GM23338 (cell line): ENCODE data around the gene ACSM6. TPM values are rescaled to one million over a fixed set of nuclear protein-coding genes. Genes with fewer than 3 reads are reported as not detected.

Experiments used
- ATAC-seq: fragments of 200-7000 bp; cut with Tn5 transposase; 3 replicates; pipeline ENCODE4 v1.9.1; 2020
- DNase-seq: peaks from one replicate; pipeline ENCODE4 v3.0.0-alpha.2; 2015; ENCODE audit warnings: low spot score
- H2AFZ ChIP-seq: fragments of 200-600 bp; sonication (generic); 2 replicates; pipeline ENCODE4 v1.8.0; 2016; ENCODE audit warnings: antibody characterized with exemption, mild to moderate bottlenecking, moderate library complexity
- H3F3A ChIP-seq: fragments of 200-600 bp; sonication (generic); replicated peaks from 2 replicates; pipeline ENCODE4 v1.8.0; 2017; ENCODE audit warnings: antibody characterized with exemption, mixed run types, low read depth
- H3K27ac ChIP-seq: fragments of 200-600 bp; sonication (generic); 2 replicates; pipeline ENCODE4 v1.6.1; 2016; ENCODE audit warnings: low read depth
- H3K27me3 ChIP-seq: fragments of 200-600 bp; sonication (generic); 2 replicates; pipeline ENCODE4 v1.8.0; 2016; ENCODE audit warnings: mild to moderate bottlenecking, mixed run types, moderate library complexity; ENCODE audit not compliant: insufficient read depth
- H3K36me3 ChIP-seq: fragments of 200-600 bp; sonication (generic); 2 replicates; pipeline ENCODE4 v1.8.0; 2016; ENCODE audit warnings: mild to moderate bottlenecking; ENCODE audit not compliant: insufficient read depth
- H3K4me1 ChIP-seq: fragments of 200-600 bp; sonication (generic); 2 replicates; pipeline ENCODE4 v1.8.0; 2016; ENCODE audit warnings: mild to moderate bottlenecking, moderate library complexity; ENCODE audit not compliant: insufficient read depth
- H3K4me2 ChIP-seq: fragments of 200-600 bp; sonication (generic); 2 replicates; pipeline ENCODE4 v1.7.1; 2017; ENCODE audit warnings: mixed run types
- H3K4me3 ChIP-seq: fragments of 200-600 bp; sonication (generic); 2 replicates; pipeline ENCODE4 v1.6.1; 2016; ENCODE audit warnings: mixed run types
- H3K79me2 ChIP-seq: fragments of 200-600 bp; sonication (generic); replicated peaks from 2 replicates; pipeline ENCODE4 v1.8.0; 2017; ENCODE audit warnings: mild to moderate bottlenecking; ENCODE audit not compliant: insufficient read depth
- H3K9me2 ChIP-seq: fragments of 200-600 bp; sonication (generic); 2 replicates; pipeline ENCODE4 v1.8.0; 2017; ENCODE audit not compliant: insufficient read depth
- H4K20me1 ChIP-seq: fragments of 200-600 bp; sonication (generic); replicated peaks from 2 replicates; pipeline ENCODE4 v1.8.0; 2017; ENCODE audit warnings: mild to moderate bottlenecking; ENCODE audit not compliant: insufficient read depth
- H3K27ac Mint-ChIP-seq: 2 replicates; pipeline ENCODE4 v1.8.0; 2020; ENCODE audit warnings: inconsistent platforms, mild to moderate bottlenecking, moderate library complexity, mixed read lengths
- H3K27me3 Mint-ChIP-seq: 3 replicates; pipeline ENCODE4 v1.8.0; 2022; ENCODE audit warnings: low read depth, mild to moderate bottlenecking, moderate library complexity, mixed read lengths, inconsistent platforms; ENCODE audit not compliant: insufficient read depth, poor library complexity
- H3K36me3 Mint-ChIP-seq: 3 replicates; pipeline ENCODE4 v1.8.0; 2021; ENCODE audit warnings: low read depth, mild to moderate bottlenecking, inconsistent platforms, moderate library complexity, mixed read lengths
- H3K4me1 Mint-ChIP-seq: 3 replicates; pipeline ENCODE4 v1.8.0; 2020; ENCODE audit warnings: mild to moderate bottlenecking, inconsistent platforms, mixed read lengths
- H3K4me3 Mint-ChIP-seq: 3 replicates; pipeline ENCODE4 v1.8.0; 2021; ENCODE audit warnings: moderate library complexity, mild to moderate bottlenecking, inconsistent platforms, mixed read lengths
- H3K9me3 Mint-ChIP-seq: 3 replicates; pipeline ENCODE4 v1.8.0; 2020; ENCODE audit warnings: moderate library complexity, mild to moderate bottlenecking, inconsistent platforms, mixed read lengths
- EZH2phosphoT487 ChIP-seq: fragments of 200-600 bp; sonication (generic); IDR thresholded peaks from one replicate; pipeline ENCODE4 v1.8.1; 2018; ENCODE audit warnings: antibody characterized with exemption; ENCODE audit not compliant: unreplicated experiment
- JUNB ChIP-seq: IDR thresholded peaks from one replicate; pipeline ENCODE4 v1.6.1; 2016; ENCODE audit warnings: antibody characterized with exemption; ENCODE audit not compliant: unreplicated experiment
- POLR2AphosphoS5 ChIP-seq: IDR thresholded peaks from 2 replicates; pipeline ENCODE4 v1.6.1; 2016; ENCODE audit warnings: antibody characterized with exemption, low read depth
- ZNF331 ChIP-seq: fragments of 250-450 bp; sonication (Bioruptor Pico); IDR thresholded peaks from 2 replicates; pipeline ENCODE4 v1.5.0; 2020; ENCODE audit warnings: low read depth, mild to moderate bottlenecking, moderate library complexity
- polyA plus RNA-seq: library from polyadenylated mRNA; unstranded; fragments of >200 nt; fragmentation: Nextera tagmentation; extraction: Ambion mirVana; gene quantifications from 2 replicates; pipeline ENCODE4 v1.2.1, GENCODE V29; 2016
- total RNA-seq: library from RNA; depleted of rRNA; stranded (reverse); fragments of >200 nt; shearing (Covaris generic); gene quantifications from 2 replicates; pipeline ENCODE4 v1.2.3, GENCODE V29; 2014
- TF ChIP-seq, protein P1 (sequence below): fragments of 250-450 bp; sonication (Bioruptor Pico); IDR thresholded peaks from 2 replicates; pipeline ENCODE4 v1.5.0; 2020; ENCODE audit warnings: mild to moderate bottlenecking, moderate library complexity
- TF ChIP-seq, protein P2 (sequence below), 2 experiments: fragments of 200-600 bp in 1 of 2; sonication (generic) in 1 of 2; conservative IDR thresholded peaks; 2 replicates each; pipeline versions ENCODE4 v1.5.1 to v1.6.1; 2016 to 2017; ENCODE audit warnings: antibody characterized with exemption in 2 of 2, low read depth in 2 of 2, mild to moderate bottlenecking in 2 of 2, moderate library complexity in 1 of 2

The ACSM6 gene
- total and polyA plus RNA-seq, 2 experiments from 2014 or later = 0.65 TPM; not detected in 1

GRCh38 chr10:95242581-95243317, 48.7 kb downstream of the ACSM6 start:
- H3K36me3 ChIP-seq = peaks cover 45% of the 10 kb centered on the region

GRCh38 chr10:95243318-95243617, 49.2 kb downstream of the ACSM6 start:
- Histone ChIP-seq H3F3A (0 out of 2 replicates have a peak, but pooled peaks cover 22% of the 10 kb centered on the region), H3K27me3 (no peaks in the 10 kb centered on the region), H3K4me3 (no peak overlapping the region), H3K79me2 (peaks cover 23% of the 10 kb centered on the region), H2AFZ (no peak overlapping the region), H3K9me2 (no peaks in the 10 kb centered on the region), H4K20me1 (no peaks in the 10 kb centered on the region), H3K36me3 (peaks cover 40% of the 10 kb centered on the region), H3K4me1 (peaks cover 15% of the 10 kb centered on the region), H3K27ac (peak overlapping the region; percentile 54), H3K4me2 (no peak overlapping the region)
- Mint-ChIP-seq H3K36me3 (peaks cover 57% of the 10 kb centered on the region), H3K9me3 (peaks cover 10% of the 10 kb centered on the region), H3K4me1 (peaks cover 16% of the 10 kb centered on the region), H3K27me3 (peaks cover 9% of the 10 kb centered on the region), H3K27ac (peak overlapping the region; percentile 51), H3K4me3 (no peak overlapping the region)
- ATAC-seq = no peak
- no peak for DNase-seq
- TF ChIP-seq JUNB = no peak
- TF ChIP-seq, protein P1, sequence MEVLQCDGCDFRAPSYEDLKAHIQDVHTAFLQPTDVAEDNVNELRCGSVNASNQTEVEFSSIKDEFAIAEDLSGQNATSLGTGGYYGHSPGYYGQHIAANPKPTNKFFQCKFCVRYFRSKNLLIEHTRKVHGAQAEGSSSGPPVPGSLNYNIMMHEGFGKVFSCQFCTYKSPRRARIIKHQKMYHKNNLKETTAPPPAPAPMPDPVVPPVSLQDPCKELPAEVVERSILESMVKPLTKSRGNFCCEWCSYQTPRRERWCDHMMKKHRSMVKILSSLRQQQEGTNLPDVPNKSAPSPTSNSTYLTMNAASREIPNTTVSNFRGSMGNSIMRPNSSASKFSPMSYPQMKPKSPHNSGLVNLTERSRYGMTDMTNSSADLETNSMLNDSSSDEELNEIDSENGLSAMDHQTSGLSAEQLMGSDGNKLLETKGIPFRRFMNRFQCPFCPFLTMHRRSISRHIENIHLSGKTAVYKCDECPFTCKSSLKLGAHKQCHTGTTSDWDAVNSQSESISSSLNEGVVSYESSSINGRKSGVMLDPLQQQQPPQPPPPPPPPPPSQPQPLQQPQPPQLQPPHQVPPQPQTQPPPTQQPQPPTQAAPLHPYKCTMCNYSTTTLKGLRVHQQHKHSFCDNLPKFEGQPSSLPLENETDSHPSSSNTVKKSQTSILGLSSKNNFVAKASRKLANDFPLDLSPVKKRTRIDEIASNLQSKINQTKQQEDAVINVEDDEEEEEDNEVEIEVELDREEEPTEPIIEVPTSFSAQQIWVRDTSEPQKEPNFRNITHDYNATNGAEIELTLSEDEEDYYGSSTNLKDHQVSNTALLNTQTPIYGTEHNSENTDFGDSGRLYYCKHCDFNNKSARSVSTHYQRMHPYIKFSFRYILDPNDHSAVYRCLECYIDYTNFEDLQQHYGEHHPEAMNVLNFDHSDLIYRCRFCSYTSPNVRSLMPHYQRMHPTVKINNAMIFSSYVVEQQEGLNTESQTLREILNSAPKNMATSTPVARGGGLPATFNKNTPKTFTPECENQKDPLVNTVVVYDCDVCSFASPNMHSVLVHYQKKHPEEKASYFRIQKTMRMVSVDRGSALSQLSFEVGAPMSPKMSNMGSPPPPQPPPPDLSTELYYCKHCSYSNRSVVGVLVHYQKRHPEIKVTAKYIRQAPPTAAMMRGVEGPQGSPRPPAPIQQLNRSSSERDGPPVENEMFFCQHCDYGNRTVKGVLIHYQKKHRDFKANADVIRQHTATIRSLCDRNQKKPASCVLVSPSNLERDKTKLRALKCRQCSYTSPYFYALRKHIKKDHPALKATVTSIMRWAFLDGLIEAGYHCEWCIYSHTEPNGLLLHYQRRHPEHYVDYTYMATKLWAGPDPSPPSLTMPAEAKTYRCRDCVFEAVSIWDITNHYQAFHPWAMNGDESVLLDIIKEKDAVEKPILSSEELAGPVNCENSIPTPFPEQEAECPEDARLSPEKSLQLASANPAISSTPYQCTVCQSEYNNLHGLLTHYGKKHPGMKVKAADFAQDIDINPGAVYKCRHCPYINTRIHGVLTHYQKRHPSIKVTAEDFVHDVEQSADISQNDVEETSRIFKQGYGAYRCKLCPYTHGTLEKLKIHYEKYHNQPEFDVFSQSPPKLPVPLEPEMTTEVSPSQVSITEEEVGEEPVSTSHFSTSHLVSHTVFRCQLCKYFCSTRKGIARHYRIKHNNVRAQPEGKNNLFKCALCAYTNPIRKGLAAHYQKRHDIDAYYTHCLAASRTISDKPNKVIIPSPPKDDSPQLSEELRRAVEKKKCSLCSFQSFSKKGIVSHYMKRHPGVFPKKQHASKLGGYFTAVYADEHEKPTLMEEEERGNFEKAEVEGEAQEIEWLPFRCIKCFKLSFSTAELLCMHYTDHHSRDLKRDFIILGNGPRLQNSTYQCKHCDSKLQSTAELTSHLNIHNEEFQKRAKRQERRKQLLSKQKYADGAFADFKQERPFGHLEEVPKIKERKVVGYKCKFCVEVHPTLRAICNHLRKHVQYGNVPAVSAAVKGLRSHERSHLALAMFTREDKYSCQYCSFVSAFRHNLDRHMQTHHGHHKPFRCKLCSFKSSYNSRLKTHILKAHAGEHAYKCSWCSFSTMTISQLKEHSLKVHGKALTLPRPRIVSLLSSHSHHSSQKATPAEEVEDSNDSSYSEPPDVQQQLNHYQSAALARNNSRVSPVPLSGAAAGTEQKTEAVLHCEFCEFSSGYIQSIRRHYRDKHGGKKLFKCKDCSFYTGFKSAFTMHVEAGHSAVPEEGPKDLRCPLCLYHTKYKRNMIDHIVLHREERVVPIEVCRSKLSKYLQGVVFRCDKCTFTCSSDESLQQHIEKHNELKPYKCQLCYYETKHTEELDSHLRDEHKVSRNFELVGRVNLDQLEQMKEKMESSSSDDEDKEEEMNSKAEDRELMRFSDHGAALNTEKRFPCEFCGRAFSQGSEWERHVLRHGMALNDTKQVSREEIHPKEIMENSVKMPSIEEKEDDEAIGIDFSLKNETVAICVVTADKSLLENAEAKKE = no peak
- TF ChIP-seq, protein P2, sequence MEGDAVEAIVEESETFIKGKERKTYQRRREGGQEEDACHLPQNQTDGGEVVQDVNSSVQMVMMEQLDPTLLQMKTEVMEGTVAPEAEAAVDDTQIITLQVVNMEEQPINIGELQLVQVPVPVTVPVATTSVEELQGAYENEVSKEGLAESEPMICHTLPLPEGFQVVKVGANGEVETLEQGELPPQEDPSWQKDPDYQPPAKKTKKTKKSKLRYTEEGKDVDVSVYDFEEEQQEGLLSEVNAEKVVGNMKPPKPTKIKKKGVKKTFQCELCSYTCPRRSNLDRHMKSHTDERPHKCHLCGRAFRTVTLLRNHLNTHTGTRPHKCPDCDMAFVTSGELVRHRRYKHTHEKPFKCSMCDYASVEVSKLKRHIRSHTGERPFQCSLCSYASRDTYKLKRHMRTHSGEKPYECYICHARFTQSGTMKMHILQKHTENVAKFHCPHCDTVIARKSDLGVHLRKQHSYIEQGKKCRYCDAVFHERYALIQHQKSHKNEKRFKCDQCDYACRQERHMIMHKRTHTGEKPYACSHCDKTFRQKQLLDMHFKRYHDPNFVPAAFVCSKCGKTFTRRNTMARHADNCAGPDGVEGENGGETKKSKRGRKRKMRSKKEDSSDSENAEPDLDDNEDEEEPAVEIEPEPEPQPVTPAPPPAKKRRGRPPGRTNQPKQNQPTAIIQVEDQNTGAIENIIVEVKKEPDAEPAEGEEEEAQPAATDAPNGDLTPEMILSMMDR (conservative IDR thresholded peaks at IDR 0.05; ENCODE audit: low read depth in 2 of 2) = no peak
- TF ChIP-seq ZNF331 (CRISPR knock-in tag) = no peak

More at GRCh38 chr10:95242581-95243317, 48.7 kb downstream of the ACSM6 start:
- Histone ChIP-seq H3K9me2 (no peaks in the 10 kb centered on the region), H3K79me2 (peaks cover 23% of the 10 kb centered on the region), H3K4me3 (no peak overlapping the region), H3K27ac (peak overlapping the region; percentile 54), H3F3A (0 out of 2 replicates have a peak, but pooled peaks cover 18% of the 10 kb centered on the region), H2AFZ (no peak overlapping the region), H3K27me3 (no peaks in the 10 kb centered on the region), H4K20me1 (no peaks in the 10 kb centered on the region), H3K4me2 (no peak overlapping the region), H3K4me1 (peaks cover 15% of the 10 kb centered on the region)
- Mint-ChIP-seq H3K4me1 (peaks cover 16% of the 10 kb centered on the region), H3K36me3 (peaks cover 63% of the 10 kb centered on the region), H3K27ac (peak overlapping the region; percentile 67), H3K4me3 (no peak overlapping the region), H3K27me3 (peaks cover 9% of the 10 kb centered on the region), H3K9me3 (peaks cover 10% of the 10 kb centered on the region)
- TF ChIP-seq EZH2phosphoT487 (no peak), ZNF331 (CRISPR knock-in tag) (no peak), POLR2AphosphoS5 (no peak)
- TF ChIP-seq, protein P2 (conservative IDR thresholded peaks at IDR 0.05; ENCODE audit: low read depth in 2 of 2) = peak; percentile 83 to 96
- peak; percentile 86 for DNase-seq
- peak; percentile 87 for ATAC-seq
